RKO (cell line): ENCODE results near the gene ABCC4.

Experiments
- DNase-seq: peaks from one replicate; pipeline ENCODE4 v3.0.0-alpha.2; 2016; ENCODE audit warnings: low spot score

Gene ABCC4

DNA sequence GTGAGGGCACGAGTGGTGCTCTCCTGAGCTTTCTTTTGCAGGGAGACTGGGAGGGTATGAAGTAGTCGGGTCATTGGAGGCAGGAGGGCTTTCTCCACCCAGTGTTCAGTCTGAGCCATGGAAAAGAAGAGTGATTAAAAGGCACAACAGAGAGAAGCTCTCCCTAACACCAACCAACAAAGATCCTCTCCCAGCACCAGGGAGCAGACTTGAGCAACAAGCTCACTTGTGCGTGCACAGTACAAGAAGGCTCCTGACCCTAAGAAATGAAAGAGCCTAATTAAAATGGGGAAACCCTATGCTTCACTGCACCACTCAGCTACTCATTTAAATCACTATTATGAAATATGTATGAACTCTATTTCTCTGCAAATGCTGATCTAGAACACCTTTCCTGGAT is 312.6 kb downstream of the ABCC4 start:
- no peak for DNase-seq

DNA sequence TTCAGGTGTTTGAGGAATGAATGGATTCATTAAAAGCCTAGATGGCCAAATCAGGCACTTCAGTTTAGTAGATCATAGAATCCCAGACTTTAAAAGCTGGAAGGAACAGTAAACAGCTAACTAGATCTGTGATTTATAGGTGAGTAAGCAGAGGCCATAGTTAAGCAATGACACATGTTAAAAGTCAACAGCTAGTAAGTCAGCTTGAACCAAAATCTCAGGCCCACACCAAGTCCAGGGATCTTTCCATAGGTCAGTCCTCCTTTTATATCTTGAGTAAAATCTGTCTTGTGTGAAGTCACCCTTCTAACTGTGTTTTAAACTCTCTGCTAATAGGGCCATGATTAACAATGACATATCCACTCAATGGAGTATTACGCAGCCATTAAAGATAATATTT is 313.4 kb downstream of the ABCC4 start:
- peak; percentile 69 for DNase-seq

DNA sequence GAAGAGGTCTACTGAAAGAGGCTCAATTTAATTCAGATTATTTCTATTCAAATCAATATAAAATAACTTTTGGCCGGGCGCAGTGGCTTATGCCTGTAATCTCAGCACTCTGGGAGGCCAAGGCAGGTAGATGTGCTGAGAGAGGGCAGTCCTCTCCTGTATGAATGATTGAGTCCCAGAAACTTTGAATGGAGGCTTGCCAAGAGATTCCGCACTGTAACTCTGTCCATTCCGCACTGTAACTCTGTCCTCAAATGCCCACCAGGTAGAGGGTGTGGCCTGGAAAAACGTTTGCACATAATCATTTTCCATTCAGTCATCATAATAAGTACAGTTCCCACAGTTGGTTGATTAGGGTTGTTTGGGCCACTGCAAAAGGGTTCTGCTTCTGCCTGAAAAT is 314.2 kb downstream of the ABCC4 start:
- DNase-seq = no peak

DNA sequence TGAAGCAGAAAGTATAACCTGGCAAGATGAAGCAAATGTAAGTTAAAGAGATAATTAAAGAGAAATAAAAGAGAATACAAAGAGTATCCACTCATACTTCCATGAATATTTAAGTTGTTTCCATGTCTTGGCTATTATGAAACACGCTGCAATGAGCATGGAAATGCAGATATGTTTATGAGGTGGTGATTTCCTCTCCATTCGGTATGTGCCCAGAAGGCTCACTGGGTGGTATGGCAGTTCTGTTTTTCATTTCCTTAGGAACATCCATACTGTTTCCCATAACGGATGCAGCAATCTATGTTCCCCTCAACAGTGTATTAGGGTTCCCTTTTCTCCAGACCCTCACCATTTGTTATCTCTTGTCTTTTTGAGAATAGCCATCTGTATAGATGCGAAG is 316.3 kb downstream of the ABCC4 start:
- DNase-seq = no peak

DNA sequence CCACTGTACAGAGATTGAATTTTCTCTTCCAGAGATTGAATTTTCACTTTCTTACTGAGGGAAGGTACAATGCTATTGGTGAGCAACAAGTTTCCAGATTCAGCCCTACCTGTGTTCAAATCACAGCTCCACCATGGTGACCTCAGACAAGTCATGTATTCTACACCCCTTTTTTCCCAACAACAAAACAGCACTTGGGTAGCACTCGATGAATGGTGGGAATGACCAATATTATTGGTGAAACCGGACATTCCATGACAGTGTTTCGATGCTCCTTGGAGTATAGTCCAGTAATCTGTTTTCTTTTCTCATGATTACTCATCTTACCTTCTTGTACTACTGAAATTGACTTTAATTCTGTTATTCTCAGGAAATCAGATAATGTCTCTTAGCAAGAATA is 322.7 kb downstream of the ABCC4 start:
- DNase-seq = no peak

DNA sequence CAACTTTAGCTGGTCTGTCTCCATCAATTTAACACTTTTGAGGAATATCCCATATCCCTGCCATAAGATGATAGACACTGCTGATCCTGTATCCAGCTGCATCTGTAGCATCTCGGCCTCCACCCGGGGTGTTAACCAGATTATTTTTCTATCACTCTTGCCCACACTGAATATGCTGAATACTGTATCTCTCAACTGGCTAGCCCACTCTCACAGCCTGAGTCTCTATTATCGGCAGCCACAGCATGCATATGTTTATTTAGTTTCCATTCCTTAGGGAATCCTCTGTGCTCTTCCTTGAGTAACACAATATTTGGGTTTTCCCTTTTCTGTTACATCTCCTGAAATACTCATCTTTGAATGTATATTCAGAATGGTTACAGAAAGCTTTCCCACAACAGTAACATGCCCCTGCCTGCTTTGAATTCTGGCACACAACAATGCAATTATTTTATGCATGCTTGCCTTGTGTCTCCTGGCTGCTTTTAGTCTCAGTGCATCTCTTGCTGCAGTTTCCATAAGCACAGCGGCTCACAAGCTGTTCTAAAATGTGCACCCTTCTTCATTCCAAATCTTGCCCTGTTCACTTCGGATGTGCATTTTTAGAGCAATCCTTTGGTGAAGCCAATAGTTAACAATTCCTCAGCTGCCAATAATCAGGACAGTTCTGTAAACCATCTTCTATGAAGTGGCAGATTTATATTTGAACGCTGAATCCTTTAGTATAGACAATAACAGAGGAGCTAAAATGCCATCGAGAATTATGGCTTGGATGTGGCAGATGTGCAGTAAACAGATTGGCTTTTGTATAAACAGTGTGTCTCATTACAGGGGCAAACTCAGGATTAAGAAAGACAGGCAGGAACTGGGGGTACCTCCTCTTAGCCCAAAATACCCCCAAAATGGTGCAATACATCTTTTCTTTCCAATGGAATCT is 327.0 kb downstream of the ABCC4 start:
- no peak for DNase-seq

DNA sequence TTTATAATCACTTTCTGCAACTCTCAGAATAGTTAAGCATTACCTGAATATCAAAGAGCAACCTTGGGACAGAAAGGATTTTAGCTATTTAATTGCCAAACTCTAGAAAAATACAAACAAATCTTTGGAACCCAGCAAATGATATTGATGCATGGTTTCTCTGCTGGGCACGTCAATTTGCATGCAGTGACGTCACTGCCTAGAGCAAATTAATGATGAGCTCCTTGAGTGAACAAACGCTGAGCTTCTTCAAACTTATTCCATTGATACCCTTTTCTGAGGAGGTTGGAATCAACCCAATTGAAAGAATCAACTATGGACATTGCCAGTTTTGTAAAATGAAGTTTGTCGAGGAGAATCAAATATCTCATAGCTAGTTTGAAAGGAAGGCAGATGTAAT is 329.0 kb downstream of the ABCC4 start:
- DNase-seq = no peak
